HG03439 (cell line): Measurements from ENCODE around the gene GLI2.

Experiments used
- ATAC-seq: cut with Tn5 transposase; IDR thresholded peaks from one replicate; pipeline ENCODE4 v1.9.1; 2021; ENCODE audit warnings: mild to moderate bottlenecking, moderate library complexity; ENCODE audit not compliant: unreplicated experiment

The GLI2 gene

DNA sequence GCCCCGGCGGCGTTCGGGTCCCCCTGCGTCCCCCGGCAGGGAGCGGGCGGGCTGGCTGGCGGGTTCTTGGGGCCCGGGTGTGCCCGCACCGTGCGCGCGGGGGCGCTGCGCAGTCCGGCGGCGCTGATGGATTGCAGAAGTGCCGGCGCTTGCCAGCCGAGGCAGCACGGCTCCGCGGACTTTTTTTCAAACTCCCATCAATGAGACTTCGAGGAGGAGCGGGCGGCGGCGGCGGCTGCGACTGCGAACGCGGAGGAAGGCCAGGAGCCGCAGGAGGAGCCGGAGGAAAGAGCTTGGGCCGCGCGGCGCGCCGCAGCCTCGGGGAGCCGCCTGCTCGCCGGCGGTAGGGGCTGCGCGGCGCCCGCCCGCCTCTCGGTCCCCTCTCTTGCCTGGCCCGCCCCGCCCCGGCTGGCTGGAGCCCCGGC is at the start of gene GLI2:
GLI2 (plus strand) TSS at position 123 of the 425 bp plus-strand sequence. CDS start 61,453 bp downstream, outside the sequence.
- ATAC-seq, result no peak

- no peak for ATAC-seq
Measured at GRCh38 chr2:120685974-120686297, 49.7 kb upstream of the GLI2 start.

DNA sequence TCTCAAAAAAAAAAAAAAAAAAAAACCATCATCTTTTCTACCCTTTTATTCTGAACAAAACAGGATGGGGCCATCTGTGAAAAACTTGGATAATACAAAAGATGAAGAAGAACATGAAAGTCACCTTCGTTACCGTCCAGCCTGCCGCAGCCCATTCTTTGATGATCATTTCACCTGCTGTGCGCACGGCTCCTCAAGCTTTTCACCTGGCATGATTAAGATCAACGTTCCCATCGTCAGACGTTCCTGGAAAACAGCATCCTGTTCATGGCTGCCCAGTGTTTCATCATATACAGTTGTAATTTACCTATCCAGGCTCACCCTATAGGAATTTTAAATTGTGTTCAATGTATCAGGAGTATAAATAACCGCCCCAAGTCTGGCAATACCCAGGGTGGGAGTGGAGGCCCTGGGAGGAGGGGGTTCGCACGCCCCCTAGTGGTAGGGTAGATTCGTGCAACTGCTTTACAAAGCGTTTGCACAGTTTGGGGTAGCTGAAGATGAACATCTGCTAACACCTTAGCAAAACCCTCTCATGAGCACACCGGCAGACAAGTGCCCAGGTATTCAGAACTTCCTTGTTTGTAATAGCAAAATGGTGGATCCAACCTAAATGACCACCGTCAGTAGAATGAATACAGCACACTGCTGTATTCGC is 49.0 kb upstream of the GLI2 start:
- ATAC-seq, result no peak

GRCh38 chr2:120687210-120687609 is 48.5 kb upstream of the GLI2 start:
- ATAC-seq, result no peak

- ATAC-seq, result no peak
Measured at GRCh38 chr2:120690521-120690920, 45.1 kb upstream of the GLI2 start.

GRCh38 chr2:120691410-120691809 is 44.3 kb upstream of the GLI2 start:
- no peak for ATAC-seq

DNA sequence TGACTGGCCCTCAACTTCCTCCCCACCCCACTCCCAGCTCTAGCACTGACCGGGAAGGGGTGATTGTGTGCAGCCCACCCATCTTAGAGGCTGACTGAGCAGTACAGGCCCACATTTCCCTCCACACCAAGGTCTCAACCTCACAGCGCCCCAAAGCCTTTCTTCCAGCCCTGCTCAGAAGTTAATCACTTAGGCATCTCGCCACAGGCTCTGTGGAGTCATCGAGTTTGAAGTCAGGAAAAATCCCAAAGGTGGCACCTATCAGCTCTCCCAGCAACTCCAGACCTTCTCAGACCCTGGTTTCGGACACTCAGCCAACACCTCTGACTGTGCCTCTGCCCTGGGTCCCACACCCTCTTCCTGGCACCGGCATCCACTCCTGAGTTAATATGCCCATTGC is 43.0 kb upstream of the GLI2 start:
- ATAC-seq, result no peak

DNA sequence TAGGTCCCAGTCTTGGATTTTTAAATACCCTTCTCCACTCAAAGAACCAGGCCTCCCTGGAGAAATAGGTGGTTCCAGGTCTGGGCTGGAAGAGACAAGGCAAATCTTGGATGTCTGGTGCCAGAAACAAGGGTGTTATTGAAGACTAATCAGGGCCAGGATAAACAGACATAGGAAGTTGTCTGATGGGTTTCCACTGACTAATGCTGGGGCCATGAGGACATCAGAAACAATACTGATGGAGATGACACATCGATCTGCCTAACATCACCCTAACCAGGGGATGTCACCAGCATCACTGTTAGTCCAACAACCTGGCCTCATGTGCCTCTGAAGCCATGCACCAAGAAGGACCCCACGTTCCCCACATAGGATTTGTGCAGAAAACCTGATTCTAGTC is 42.5 kb upstream of the GLI2 start:
- ATAC-seq, result no peak

DNA sequence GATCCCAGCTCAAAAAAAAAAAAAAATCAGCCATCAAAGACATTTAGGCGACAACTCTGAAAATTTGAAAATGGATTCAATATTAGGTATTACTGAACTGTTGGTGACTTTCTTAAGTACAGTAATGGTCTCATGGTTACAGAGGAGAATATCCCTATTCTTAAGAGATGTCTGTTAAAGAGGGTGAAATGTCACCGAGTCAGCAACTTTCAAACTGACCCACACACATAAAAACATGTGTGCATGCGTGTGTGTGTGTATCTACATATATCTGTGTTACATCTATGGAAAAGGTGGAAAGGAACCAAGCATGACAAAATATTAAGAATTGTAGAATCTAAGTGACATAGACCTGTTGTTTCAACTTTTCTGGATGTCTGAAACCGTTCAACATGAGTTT is 41.6 kb upstream of the GLI2 start:
- no peak for ATAC-seq

GRCh38 chr2:120697471-120697870 is 38.2 kb upstream of the GLI2 start:
- ATAC-seq, result no peak

DNA sequence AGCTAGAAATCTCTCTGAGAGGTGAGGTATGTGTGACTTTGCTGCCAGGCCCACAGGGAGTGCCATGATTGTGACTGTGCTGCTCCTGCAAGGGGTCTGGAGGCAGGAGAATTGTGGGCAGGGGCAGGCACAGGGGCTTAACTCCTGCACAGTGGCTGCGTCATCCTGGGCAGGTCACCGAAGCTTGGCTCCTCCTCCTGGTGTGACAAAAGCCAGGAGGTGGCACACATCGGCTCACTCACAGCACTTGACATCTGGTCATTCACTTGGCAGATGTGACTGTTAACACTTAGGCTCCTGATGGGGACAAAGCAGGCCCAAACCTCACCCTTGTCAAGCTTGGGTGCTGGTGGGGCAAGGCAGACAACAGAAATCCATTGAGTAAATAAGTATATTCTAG is 36.4 kb upstream of the GLI2 start:
- no peak for ATAC-seq

DNA sequence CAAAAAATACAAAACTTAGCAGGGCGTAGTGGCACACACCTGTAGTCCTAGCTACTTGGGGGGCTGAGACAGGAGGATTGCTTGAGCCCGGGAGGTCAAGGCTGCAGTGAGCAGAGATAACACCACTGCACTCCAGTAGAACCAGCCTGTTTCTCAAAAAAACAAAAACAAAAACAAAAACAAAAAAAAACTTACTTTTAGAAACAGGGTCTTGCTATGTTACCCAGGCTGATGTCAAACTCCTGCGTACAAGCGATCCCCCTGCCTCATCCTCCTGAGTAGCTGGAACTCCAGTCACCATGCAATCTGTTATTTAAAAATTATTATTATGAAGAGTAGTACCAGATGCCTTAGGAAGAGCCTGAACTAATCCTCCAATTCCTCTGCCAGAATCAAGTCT is 35.0 kb upstream of the GLI2 start:
- no peak for ATAC-seq

GRCh38 chr2:120701096-120701495 is 34.6 kb upstream of the GLI2 start:
- ATAC-seq, result no peak

DNA sequence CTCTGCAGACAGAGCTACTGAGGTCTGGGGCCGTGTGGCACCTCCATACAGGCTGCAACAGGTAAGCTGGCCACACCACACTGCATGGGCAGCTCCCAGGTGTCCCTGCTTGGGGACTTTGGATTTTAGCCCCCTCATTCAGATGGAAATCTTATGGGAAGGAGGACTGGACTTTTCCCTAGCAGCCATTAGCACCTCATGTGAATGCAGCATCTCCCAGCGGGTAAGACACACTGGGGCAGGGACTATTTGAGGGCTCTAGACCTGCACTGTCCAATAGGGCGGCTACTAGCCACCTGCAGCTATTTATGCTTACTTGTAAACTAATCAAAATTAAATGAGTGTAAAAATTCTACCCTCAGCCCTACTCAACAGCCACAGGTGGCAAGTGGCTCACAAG is 34.2 kb upstream of the GLI2 start:
- no peak for ATAC-seq

DNA sequence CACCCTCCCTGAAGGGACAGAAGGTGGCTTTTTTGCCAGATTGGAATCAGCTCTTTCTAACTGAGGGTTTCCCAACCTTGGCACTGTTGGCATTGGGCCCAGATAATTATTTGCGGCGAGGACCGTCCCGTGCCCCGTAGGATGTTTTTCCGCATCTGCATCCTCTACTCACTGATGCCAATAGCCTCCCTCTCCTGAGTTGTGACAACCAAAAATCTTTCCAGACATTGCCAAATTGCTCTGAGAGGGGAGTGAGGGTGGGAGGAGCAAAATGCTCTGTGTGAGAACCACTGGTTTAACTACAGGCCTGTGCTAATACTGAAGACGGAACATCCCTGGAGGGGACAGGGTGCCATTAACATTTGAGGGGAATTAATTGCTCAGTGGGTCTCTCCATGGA is 33.6 kb upstream of the GLI2 start:
- no peak for ATAC-seq

GRCh38 chr2:120702801-120703200 is 32.9 kb upstream of the GLI2 start:
- ATAC-seq, result no peak

DNA sequence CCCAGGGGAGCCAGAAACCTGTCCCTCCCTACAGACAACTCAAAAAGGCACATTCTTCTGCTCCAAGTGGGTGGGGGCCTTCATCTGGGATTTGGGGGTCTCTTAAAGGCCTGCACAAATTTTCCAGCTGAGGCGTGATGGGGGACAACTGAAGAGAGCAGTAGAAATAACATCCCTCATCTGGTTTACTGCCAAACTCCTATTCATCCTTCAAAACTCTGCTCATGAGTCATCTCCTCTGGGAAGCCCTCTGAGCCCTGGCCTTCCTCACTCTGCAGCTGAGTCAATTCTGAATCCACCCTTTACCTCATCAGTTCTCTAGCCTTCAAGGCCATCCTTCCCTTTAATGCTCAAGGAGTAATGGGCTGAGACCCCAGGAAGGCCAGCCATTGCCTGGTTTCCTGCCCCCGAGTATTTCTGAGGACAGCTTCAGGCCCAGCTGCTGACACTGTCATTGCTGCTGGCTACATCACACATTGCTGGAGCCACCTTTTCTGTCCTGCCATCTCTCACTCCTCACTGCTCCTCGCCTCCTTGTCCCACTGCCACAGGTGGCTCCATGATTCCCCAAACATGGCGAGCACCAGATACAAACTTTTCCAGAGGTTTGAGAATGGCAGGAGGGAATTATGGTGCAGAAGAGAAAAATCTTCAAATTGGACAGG is 32.2 kb upstream of the GLI2 start:
- ATAC-seq, result no peak

DNA sequence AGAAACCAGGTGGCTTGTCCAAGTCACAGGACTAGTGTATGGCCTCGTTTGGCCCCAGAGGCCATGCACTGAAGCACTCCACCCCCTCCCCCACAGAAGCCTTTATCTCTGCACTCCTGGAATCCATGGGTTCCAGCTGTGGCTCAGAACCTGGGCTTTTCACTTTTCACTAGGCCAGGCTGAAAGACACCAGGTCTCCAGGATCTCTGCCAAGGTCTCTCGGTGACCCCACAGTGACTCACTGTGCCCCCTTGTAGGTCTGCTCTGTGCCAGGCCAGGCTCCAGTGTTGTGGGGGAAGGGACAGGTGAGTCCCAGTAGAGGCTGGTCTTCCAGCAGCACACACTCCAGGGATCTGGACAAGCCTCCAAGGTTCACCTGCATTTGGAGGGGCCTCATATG is 31.0 kb upstream of the GLI2 start:
- ATAC-seq, result no peak

GRCh38 chr2:120707816-120708215 is 27.9 kb upstream of the GLI2 start:
- ATAC-seq, result no peak

GRCh38 chr2:120708944-120709607 is 26.6 kb upstream of the GLI2 start:
- no peak for ATAC-seq

DNA sequence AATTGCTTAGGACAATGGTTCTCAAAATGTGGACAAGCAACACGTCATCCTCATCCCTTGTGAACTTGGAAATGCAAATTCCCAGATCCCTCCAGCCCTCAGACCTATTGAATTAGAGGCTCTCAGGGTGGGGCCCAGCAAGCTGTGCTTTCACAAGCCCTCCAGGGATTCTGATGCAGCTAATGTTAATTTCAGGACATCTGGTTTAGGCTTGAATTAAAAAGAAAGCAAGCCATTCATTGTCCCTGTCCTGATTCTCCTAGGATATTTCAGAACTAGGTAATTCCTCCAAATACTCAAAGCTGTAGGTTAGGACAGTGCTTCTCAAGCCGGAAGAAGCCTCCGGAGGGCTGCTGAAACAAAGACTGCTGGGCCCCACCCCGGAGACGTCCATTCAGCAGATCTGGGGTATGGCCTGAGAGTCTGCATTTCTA is 26.0 kb upstream of the GLI2 start:
- ATAC-seq, result no peak

DNA sequence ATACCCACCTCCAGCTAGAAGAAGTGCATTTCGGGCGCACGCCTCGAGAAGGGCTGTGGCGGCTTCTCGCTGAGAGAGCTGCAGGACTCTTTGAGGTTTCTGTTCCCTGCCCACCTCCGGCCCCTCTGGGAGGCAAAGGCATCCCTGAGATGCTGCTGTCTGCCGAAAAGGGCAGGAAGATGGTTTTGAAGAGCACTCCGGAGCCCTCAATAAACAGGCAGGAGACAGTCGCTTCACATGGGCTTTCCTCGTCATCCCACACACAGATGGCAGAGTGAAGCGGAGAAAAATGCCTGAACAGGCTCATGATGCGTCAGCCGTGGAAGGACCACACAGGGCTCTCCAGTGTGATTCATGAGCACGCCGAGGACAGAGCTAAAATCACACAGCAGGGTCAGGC is 25.4 kb upstream of the GLI2 start:
- ATAC-seq, result no peak
